OCI-LY1 (cell line): ENCODE results near the gene ABHD4.

ENCODE experiments used
- CTCF ChIP-seq: fragments of 200-600 bp; sonication (generic), shearing (Covaris generic); IDR thresholded peaks from 2 replicates; pipeline ENCODE4 v1.5.1; 2017; ENCODE audit warnings: mild to moderate bottlenecking, antibody characterized with exemption, low read length, moderate library complexity, mixed read lengths
- EZH2 ChIP-seq: fragments of 200-600 bp; sonication (generic), shearing (Covaris generic); IDR thresholded peaks from 2 replicates; pipeline ENCODE4 v1.8.0; 2017; ENCODE audit warnings: borderline replicate concordance, mixed run types, mild to moderate bottlenecking, antibody characterized with exemption, low read length, moderate library complexity, mixed read lengths

GRCh38 chr14:22658946-22659345 is 60.8 kb downstream of the ABHD4 start:
- TF ChIP-seq CTCF (no peak), EZH2 (no peak)
